ELF-1 (cell line): ENCODE measurements around the gene ACAP1.
"Not testable (repeated sequence)": the region's sequence is repeated elsewhere in the genome, so short reads cannot be mapped to it uniquely, and the experiment has no call there.

Experiments used
- DNase-seq: peaks from one replicate; pipeline ENCODE4 v3.0.0-alpha.2; 2016; ENCODE audit warnings: low read depth, low spot score

Gene ACAP1

GRCh38 chr17:7328840-7329373 is 7.4 kb upstream of the ACAP1 start, which contains the start of gene NEURL4:
Gene NEURL4, minus strand, starts transcription at chr17:7329335. Its CDS starts 23 bp downstream, at chr17:7329312.
- DNase-seq, result peak; percentile 30

GRCh38 chr17:7329374-7329996 is 6.8 kb upstream of the ACAP1 start:
- DNase-seq, result peak; percentile 100

- peak; percentile 93 for DNase-seq
These were observed 6.2 kb upstream of the ACAP1 start for GRCh38 chr17:7329997-7330637.

- DNase-seq, result no peak
These were observed 5.7 kb upstream of the ACAP1 start for GRCh38 chr17:7330638-7331015.

GRCh38 chr17:7332111-7332510 is 4.2 kb upstream of the ACAP1 start:
- DNase-seq, result no peak

GRCh38 chr17:7332600-7333069 is 3.7 kb upstream of the ACAP1 start:
- not testable (repeated sequence) for DNase-seq

- no peak for DNase-seq
These were observed 1.3 kb upstream of the ACAP1 start for GRCh38 chr17:7334938-7335538.

GRCh38 chr17:7335765-7336164 is 564 bp upstream of the ACAP1 start:
- not testable (repeated sequence) for DNase-seq

- not testable (repeated sequence) for DNase-seq
These were observed 1.3 kb downstream of the ACAP1 start for GRCh38 chr17:7337600-7337999.

- no peak for DNase-seq
These were observed 3.9 kb downstream of the ACAP1 start for GRCh38 chr17:7340179-7340578.

- DNase-seq, result no peak
These were observed 5.5 kb downstream of the ACAP1 start for GRCh38 chr17:7341842-7342241.

GRCh38 chr17:7343250-7343649 is 6.9 kb downstream of the ACAP1 start:
- no peak for DNase-seq

- DNase-seq, result no peak
These were observed 10.7 kb downstream of the ACAP1 start for GRCh38 chr17:7346761-7347614.

GRCh38 chr17:7347630-7348477 is 11.5 kb downstream of the ACAP1 start:
- DNase-seq, result no peak

- DNase-seq, result no peak
These were observed 12.3 kb downstream of the ACAP1 start for GRCh38 chr17:7348478-7349242.

GRCh38 chr17:7351665-7352502 is 15.6 kb downstream of the ACAP1 start, which contains the start of gene KCTD11:
Gene KCTD11, plus strand, starts transcription at chr17:7352162.
- DNase-seq, result peak; percentile 94

GRCh38 chr17:7352503-7352889 is 16.2 kb downstream of the ACAP1 start:
- no peak for DNase-seq

- no peak for DNase-seq
These were observed 16.7 kb downstream of the ACAP1 start for GRCh38 chr17:7352910-7353635.
